HG02943 (cell line): ENCODE data around the gene ZDHHC17.
A peak's percentile ranks its signal among the peaks of the same experiment; 100 is the strongest.

ENCODE experiments used
- ATAC-seq: cut with Tn5 transposase; IDR thresholded peaks from one replicate; pipeline ENCODE4 v1.9.1; 2021; ENCODE audit warnings: mild to moderate bottlenecking, low read depth, moderate library complexity; ENCODE audit not compliant: unreplicated experiment

The ZDHHC17 gene

DNA sequence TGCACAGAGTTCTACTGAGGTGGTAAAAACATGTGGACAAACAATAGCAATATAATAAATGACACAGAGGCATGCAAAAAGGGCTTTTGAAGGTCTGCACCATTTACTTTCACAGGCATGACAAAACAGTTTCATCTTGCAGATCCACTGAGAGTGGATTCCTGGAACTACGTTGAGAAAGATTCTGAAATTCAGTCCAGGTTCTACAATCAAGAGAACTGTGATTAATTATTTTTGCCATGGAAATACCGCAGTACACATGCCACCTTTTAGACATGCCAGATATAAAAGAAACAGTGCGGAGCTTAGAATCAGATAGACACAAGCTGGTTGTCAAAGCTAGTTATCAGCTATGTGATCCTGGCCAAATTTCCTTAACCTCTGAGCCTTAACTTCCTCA is 110.1 kb downstream of the ZDHHC17 start:
- no peak for ATAC-seq

DNA sequence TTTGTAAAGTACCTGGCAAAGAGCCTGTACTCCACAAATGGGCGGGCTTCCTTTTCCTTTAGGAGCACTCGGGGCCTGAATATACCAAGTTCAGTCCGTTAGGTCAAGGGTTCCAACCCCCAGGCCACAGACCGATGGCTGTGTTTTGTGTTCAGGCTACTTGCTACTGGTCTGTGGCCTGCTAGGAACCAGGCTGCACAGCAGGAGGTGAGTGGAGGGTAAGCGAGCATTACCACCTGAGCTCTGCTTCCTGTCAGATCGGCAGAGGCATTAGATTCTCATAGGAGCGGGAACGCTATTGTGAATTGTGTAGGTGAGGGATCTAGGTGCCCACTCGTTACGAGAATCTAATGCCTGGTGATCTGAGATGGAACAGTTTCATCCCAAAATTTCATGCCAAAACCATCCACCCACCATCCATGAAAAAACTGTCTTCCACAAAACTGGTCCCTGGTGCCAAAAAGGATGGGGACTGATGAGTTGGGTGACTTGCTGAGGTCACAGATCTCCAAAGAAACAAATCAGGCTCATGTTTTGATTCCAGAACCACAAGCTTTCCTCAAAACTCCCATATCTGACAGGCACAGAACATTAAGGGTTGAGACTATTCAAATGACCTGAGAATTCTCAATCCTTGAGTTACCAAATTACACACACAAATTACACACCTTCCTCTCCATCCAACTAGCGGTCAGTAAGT is 110.7 kb downstream of the ZDHHC17 start:
- ATAC-seq, result no peak

DNA sequence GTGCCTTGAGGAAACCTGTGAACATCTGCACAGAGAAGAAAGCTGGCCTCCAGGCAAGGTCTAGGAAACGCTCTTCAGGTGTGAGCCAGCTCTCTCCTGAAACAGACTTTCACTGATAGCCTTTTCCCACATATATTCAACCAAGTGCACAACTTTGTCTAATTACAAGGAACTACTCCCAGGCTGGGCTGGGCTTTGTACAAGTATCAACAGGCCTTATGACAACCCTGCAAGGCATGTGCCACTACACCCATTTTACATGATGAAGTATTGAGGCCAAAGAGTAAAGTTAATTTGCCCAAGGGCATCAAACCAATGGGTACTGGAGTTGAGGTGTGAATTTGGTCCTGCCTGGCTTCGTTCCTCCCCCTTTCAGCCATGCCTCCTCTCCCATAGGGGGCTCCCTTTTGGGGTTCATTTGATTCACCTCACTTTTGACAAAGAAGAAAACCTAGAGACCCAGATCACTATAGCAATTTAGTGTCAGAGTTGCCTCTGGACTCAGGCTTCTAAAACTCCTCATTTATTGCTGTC is 112.8 kb downstream of the ZDHHC17 start:
- no peak for ATAC-seq

DNA sequence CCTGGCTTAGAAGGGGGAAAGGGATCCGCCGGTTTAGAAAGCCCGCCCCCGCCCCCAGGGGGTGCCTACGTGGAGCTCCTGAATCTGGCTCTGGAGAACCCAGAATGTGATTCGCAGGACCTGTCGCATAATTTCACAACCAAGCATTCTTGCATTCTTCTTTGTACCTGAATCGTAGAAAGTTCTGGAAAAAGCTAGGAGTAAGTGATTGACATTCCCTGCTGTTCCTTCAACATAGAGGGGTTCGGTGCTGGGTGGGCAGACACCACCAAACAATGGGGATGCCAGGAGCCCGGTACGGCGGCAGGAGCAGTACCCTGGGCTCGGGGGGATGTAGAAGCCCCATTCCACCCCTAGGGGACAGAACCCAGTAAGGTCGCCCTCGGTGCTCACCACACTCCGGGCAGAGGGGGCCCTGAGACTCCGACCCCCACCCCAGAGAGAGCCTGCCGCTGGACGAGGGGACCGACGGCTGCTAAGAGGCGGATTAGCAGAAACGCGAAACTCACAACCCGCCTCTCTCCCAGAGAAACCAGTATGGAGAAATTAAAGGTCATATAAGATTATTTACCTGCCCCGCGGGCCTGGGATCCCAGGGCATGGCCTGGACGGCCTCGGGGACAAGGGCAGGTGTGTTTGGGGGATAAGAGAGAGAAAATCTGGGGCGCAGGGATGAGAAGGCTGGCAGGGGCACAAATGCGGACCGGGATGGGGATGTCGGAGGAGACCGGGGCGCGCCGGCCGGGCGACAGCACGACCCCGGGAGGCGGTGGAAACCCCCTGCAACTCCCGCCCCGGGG is 114.4 kb downstream of the ZDHHC17 start:
- peak; percentile 57 for ATAC-seq

DNA sequence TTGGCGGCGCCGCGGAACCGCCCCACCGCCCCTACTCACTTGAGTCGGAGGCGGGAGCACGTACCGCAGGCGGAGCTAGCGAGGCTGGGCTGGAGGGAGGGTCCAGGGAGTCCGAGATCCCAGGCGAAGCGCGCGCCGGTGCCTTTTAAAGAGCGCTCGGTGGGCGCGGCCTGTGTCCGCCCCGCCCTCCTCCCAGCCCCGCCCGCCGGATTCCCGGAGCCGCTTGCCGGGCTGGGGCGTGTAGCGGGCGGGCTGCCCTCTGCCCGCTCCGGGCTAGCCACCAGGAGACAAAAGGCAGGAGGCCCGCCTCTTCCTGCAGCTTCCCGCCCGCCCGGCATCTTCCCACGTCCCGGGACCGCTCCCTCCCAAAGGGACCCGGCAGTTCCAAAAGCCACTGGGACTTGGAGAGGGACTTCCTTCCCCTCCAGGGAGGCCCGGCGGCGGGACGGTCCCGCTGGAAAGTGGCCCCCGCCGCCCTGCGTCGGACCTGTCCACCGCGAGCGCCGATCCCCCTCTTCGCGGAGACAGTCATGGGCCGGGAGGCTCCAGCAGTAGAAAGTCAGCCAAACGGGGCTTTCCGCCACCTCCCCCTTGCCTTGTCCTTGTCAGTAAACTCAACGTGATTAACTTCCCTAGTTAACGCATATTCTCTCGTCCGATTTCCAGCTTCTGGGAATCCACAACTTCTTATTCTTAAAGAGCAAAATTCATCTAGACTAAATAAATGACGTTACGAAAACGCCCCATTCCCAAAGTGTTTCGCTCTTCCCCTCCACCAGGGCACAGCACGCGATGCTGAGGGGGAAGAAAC is 115.2 kb downstream of the ZDHHC17 start, which contains the start of gene CSRP2:
CSRP2 (minus strand) TSS at position 121 of the 811 bp plus-strand sequence. CDS start 12,759 bp downstream, outside the sequence.
- ATAC-seq, result peak; percentile 82

DNA sequence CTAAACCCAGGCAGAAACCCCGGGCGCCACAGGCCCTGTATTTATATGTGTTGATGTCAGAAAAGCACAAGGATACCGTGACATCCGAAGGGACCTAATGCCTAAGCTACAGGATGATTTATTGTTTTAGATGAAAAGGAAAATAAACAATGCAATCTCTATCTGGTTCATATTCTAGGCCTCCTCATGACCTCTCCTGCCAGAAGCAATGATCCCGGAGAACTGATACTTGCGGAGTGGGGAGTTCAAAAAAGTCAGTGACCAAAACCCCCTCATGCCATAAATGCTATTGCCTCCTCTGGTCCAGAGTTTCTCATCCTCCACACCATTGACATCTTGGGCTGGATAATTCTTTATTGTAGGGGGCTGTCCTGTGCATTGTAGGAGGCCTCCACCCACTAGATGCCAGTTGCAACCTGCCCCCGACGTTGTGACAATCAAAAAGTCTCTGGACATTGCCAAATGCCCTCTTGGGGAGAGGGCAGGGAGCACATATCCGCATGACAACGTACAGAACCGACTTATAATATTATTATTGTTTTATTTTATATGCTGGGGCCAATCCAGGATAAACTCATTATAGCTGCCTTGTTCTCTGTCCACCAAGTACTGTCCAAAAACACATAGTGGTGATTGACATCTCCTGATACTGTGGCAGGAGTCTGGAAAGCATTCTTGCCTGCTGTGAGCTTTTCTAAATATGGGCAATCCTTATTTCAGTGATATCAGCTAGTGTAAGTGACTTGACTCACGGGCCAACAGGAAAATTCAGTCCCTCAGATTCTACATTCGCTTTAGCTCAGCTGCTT is 116.0 kb downstream of the ZDHHC17 start:
- no peak for ATAC-seq

DNA sequence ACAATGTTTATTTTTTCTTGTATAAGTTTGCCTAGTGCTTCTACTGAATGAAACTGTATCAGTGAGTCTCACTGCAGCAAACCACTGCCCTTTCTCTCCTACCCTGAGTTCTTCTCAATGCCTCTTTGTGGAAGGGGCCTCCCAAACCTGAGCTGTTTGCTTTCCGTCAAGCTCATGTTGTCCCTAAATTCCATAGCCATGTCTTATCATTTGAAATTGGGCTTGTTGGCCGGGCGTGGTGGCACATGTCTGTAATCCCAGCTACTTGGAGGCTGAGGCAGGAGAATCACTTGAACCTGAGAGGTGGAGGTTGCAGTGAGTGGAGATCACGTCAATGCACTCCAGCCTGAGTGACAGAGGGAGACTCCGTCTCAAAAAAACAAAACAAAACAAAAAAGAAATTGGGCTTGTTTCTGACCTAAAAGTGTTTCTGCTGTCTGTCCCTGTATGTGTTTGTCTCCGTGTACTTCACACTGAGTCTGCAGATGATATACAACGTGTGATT is 116.7 kb downstream of the ZDHHC17 start:
- ATAC-seq, result no peak

DNA sequence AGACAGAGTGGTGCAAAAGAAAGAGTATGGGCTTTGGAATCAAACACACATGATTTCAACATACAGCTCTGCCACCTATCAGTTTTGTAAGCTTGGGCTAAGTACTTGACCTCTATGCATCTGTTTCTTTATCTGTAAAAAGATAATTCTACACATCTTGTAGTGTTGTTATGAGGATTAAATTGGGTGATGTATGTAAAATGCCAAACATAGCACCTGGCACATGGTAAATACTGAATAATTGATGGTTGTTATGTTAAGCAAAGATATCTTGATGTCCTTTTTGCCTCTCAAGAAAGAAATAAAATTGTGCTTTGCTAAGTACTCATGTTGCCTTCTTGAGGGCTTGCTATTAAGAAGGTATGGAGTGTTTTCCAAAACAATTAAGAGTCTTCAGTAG is 117.2 kb downstream of the ZDHHC17 start:
- ATAC-seq, result no peak

DNA sequence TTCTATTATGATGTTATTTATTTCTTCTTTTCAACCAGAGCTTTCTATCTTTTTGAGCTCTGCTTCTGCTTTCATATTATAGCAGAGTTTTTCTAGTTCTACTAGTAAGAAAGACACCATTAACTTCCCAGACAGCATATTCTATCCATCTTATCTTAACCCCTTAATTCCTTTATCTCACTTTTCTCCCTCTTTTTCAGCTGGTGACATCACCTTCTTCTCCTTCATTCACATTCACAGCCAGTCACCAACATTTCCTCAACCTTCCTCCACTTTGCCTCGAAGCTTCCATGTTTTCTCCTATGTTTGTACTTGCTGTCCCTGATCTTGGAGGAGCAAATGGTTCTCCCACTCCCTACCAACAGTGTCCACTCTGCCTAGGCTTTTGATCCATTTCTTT is 118.5 kb downstream of the ZDHHC17 start:
- ATAC-seq, result no peak

DNA sequence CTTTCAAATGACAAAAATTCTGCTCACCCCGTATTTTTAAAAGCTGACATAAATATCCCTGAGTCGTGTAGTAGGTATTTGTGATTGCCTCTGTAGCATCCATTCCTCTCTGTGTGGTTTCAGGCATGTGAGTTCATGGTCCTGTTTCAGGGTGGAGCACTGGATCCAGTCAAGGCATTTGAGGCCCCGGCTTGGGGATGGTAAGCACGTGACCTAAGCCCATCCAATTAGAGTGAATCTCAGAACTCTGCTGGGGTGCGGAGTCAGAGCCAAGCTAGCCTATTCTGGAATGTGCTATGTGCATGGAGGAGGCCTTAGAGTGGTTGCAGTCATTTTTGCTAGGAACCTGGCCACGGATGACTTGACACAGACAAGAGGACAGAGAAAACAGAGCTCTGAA is 119.2 kb downstream of the ZDHHC17 start:
- no peak for ATAC-seq

DNA sequence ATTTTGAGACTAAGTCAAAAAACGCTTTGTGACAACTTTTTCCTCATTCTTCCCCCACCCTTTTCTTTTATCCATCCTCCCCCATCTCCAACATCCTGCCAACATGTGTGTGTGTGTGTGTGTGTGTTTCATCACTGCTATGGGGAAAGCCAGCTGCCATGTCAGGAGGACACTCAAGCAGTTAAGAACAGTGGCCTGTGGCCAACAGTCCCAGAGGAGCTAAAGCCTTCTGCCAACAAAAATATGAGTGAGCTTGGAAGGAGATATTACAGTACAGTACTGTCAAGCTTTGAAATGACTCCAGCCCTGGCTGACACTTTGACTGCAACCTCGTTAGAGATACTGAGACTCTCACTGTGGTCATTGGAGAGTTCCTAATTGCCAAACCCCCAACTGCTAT is 119.9 kb downstream of the ZDHHC17 start:
- no peak for ATAC-seq

DNA sequence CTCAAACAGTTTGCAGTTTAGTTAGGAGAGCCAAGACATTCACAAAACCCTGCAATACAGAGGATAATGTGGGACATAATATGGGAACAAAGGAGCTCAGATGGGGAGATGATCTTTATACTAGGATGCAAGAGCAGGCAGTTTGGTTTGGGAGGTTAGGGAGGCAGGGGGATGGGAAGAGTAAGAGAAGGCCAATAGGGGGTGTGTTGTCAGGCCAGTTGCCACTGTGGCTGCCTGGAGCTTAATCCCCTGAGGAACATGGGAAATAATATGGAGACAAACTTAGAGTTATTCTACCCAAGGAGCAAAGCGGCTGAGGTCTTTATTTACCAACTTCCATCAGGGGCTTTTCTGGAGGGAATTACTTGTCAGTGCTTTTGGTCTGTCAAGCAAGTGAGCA is 124.9 kb downstream of the ZDHHC17 start:
- ATAC-seq, result no peak

DNA sequence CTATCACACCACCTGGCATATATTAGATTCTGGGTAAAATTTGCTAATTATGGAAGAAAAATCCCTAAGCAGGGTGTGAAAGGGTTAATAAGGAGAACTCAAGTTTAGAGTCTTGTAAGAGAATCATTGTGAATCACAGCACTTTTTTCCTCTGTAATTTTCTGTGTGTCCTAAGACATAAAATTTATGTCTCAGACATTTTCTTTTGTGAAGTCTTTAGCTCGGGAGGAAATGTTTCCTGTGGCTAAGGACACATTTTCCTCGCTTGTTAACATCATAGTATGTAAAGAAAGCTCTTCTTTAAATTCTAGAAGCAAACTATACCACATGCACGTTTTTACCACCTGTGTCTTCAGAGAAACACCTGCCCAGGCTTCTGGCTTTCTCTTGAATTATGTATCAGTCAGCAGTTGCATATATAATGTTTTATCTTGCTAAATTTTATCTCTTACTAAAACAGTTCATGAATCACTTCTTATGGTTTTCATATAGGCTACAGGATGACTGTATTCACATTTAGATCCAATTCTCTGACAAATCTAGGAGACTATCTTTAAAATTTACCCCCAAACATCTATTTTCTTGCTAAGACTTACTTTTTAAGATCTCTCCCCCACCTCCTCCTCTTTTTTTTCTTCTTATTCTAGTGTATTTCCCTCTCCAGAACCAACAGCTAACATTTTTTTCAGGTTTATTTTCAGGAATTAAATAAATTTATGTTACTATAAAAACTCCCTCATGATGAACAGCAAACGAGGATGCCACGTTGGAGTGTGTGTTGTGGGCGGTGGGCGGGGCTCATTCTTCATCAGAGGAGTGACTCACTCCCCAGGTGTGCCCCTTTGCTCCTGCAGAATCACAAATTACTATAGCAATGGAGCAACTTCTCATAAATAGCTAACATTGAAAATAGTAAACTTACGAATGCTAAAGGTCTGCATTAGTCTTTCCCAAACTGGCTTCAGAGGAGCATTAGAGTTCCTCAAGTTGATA is 126.5 kb downstream of the ZDHHC17 start:
- ATAC-seq, result no peak

DNA sequence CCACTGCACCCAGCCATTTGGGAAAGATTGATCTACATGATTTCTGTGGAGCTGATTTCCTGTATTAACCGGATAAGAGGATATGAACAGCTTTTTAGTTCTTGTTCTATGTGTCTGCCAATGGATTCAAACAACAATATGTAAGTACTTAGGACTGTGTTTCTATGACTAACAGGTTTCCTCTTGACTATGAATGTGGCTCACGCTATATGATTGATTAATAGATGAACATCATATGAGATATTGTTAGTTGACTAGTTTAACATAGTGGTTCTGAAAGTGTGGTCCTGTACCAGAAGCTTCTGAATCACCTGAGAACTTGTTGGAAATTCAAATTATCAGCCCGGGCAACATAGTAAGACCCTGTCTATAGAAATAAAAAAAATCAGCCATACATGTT is 127.7 kb downstream of the ZDHHC17 start:
- ATAC-seq, result no peak

DNA sequence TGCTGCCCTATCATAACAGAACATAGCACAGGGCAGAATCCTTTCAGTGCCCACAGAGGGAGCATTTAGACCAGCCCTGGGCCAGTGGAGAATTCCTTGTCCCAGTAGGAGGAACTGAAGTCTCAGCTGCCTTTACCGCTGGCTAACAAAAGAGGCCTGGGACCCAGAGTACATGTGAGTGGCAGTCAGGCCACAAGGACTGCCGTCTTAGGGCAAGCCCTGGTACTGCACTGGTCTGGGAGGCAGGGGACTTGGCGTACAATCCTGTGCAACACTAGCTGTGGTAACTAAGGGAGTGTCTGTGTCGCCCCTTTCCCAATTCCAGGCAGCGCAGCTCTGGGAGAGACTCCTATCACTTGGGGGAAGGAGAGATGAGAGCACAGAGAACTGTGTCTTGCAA is 131.9 kb downstream of the ZDHHC17 start:
- no peak for ATAC-seq

DNA sequence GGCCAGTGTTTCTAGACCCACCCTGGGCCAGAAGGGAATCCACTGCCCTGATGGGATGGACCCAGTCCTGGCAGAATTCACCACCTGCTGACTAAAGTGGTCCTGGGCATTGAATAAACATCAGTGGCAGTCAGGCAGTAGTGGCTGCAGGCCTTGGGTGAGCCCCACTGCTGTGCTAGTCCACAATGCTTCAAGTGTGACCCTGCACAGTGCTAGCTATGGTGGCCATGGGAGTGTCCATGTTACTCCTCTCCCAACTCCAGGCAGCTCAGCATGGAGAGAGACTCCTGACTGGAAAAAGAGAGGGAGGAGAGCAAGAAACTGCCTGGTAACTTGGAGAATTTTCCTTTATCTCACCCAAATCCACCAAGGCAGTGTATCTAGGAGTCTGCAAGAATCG is 132.4 kb downstream of the ZDHHC17 start:
- no peak for ATAC-seq

DNA sequence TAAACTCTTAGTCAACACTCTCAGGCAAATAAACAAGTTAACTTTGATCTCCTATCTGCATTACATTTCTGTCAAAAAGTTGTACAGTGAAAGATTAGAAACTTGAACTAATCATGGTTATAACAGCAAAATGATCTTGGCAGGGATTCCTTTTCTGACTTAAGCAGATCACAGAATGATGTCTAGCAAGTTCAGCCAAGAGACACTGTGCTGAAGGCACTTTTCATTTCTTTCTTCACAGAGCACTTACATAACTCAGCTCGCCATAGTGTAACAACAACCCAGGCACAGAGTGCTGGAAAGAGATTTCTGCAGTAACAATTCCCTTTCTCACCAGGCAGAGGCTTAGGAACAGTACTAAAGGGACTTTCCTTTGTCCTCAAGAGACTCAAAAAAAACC is 134.5 kb downstream of the ZDHHC17 start:
- no peak for ATAC-seq

DNA sequence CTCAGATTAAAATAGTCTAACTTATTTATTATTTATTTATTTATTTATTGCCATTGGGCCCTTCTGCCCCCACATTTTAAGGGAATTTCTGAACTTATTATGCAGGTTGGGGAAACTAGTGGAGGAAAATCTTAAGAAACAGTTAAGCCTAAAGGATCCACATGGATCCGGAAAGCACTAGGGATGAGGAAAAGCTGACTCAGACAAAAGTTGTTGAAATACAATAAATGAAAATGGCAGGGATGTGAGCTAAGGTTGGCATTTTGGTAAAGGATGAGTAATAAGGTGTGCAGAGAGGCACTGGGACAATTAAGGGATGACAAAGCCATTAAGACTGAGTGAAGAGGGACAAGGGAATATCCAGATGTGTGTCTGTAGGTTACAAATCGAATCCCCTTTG is 135.6 kb downstream of the ZDHHC17 start:
- ATAC-seq, result no peak
